Left renal pelvis (tissue), 4 donors: ENCODE measurements around the gene KDM4E. TPM values are rescaled to one million over a fixed set of nuclear protein-coding genes. Genes with fewer than 3 reads are reported as not detected.

Experiments
- polyA plus RNA-seq, 4 donors: library from polyadenylated mRNA; unstranded; fragments of 120-200 nt; gene quantifications; one replicate each; pipeline ENCODE4 v1.2.1, GENCODE V29; 2013; ENCODE audit not compliant: insufficient read length in 4 of 4

Gene KDM4E
- polyA plus RNA-seq, 4 donors: 0.11 to 0.34 (median 0.14) TPM

Other genes with a start within 250 kb of the KDM4E start
- 100 to 1,000 TPM in 3 of 4 donors, 10 to 100 TPM in 1; 84.8 to 129 (median 117) TPM for gene CWC15, start 51.7 kb upstream of the KDM4E start, polyA plus RNA-seq
- gene KDM4D, start 51.5 kb upstream of the KDM4E start, polyA plus RNA-seq: 1 to 10 TPM; 1.9 to 2.5 (median 2.3) TPM
- gene KDM4F, start 24.2 kb downstream of the KDM4E start, polyA plus RNA-seq: not detected
- 10 to 100 TPM; 52.9 to 76.9 (median 63.0) TPM for gene SRSF8, start 41.7 kb downstream of the KDM4E start, polyA plus RNA-seq
- 10 to 100 TPM; 14.8 to 22.8 (median 19.0) TPM for gene ENDOD1, start 64.6 kb downstream of the KDM4E start, polyA plus RNA-seq
- 10 to 100 TPM; 70.1 to 99.9 (median 75.7) TPM for gene SESN3, start 205.9 kb downstream of the KDM4E start, polyA plus RNA-seq